Epithelial cell of umbilical artery (primary cell): ENCODE results near the gene ZNF675. TPM values are rescaled to one million over a fixed set of nuclear protein-coding genes. Genes with fewer than 3 reads are reported as not detected.

ENCODE experiments used
- total RNA-seq: library from RNA; depleted of rRNA; stranded (reverse); fragments of >200 nt; gene quantifications from 2 replicates; pipeline ENCODE4 v1.2.3, GENCODE V29; 2014

Gene ZNF675
- 5.5 and 11.7 TPM in 2 replicates for total RNA-seq

GRCh38 chr19:23686621-23687423 is at the start of gene ZNF675:
Gene ZNF675, minus strand, starts transcription at chr19:23687212. Its CDS starts 179 bp downstream, at chr19:23687033.

Other genes starting within 250 kb of the ZNF675 start
- gene ZNF681, start 71.7 kb upstream of the ZNF675 start, total RNA-seq: 0.32 and 0.61 TPM in 2 replicates
- 1.6 and 2.7 TPM in 2 replicates for gene ZNF726, start 227.7 kb upstream of the ZNF675 start, total RNA-seq